Hair follicular keratinocyte (primary cell): ENCODE data around the gene TNFRSF18. TPM values are rescaled to one million over a fixed set of nuclear protein-coding genes. Genes with fewer than 3 reads are reported as not detected.

ENCODE experiments used
- total RNA-seq: library from RNA; depleted of rRNA; stranded (reverse); fragments of >200 nt; gene quantifications from 2 replicates; pipeline ENCODE4 v1.2.3, GENCODE V29; 2015

Gene TNFRSF18, protein sequence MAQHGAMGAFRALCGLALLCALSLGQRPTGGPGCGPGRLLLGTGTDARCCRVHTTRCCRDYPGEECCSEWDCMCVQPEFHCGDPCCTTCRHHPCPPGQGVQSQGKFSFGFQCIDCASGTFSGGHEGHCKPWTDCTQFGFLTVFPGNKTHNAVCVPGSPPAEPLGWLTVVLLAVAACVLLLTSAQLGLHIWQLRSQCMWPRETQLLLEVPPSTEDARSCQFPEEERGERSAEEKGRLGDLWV
- total RNA-seq: not detected in 2 replicates

DNA sequence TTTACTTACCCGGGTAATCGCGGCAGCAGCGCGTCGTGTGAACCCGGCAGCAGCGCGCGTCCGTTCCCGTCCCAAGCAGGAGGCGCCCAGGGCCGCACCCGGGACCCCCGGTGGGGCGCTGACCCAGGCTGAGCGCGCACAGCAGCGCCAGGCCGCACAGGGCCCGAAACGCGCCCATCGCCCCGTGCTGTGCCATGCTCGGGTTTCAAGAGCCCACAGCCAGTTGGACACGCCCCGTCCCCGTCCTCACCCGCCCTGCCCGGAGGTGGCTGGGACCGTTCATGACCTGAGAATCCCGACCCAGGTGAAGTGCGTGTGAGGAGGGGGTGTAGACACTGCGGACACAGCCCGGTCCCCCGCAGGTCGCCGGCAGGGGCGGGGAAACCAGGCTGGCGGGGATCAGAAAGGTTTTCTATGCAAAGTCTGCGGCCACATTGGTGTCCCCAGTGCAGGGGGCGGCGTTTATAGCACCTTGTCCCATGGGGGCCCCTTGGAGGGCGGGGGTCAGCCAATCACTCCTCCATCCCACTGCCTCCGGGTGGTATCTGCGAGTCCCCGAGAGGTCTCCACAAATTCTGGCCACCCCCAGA lies at the start of gene TNFRSF18:
Gene TNFRSF18, minus strand, starts transcription at position 217 of the 590 bp plus-strand sequence. Its CDS starts 21 bp downstream, at position 196.

DNA sequence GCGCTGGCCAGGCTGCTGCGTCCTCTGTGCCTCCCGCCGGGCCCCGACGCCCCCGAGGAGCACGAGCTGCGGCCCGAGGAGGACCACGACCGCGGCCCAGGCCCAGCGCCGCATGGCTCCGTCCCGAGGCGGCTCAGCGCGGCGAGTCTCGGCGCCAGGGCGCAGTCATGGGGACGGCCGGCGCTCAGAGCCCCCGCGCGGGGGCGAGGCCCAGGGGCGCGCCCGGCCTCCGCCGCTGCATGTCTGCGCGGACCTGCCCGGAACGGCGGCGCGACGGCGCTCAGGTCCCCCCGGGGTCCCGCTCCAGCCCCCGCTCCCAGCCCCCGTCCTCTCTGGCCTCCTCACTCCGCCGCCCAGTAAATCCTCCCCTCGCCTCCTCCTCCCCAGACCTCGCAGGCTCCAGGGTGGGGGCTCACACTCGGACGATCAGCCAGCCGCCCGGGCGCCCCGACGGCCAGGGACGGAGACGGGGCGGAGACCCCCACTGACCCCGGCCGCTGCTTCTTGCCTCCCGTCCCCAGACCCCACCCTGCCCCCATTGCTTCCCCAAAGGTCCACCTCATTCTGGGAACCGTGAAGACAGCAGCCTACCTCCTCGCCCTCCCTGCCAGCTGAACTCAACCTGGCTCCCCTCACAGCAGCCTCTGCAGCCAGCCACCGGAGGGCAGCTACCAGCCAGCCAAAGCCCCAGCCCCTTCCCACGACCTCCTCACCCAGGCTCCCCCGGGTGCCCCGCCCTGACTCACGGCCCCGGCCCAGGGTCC lies 40.4 kb upstream of the TNFRSF18 start, which contains the start of gene C1QTNF12:
Gene C1QTNF12, minus strand, starts transcription at position 146 of the 764 bp plus-strand sequence. Its CDS starts 32 bp downstream, at position 114.

DNA sequence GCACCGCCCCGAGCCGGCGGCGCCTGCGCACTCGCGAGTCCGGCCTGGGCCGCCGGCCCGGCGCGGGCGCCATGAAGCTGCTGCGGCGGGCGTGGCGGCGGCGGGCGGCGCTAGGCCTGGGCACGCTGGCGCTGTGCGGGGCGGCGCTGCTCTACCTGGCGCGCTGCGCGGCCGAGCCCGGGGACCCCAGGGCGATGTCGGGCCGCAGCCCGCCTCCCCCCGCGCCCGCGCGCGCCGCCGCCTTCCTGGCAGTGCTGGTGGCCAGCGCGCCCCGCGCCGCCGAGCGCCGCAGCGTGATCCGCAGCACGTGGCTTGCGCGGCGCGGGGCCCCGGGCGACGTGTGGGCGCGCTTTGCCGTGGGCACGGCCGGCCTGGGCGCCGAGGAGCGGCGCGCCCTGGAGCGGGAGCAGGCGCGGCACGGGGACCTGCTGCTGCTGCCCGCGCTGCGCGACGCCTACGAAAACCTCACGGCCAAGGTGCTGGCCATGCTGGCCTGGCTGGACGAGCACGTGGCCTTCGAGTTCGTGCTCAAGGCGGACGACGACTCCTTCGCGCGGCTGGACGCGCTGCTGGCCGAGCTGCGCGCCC lies 25.9 kb upstream of the TNFRSF18 start, which contains the start of gene B3GALT6:
Gene B3GALT6, plus strand, starts transcription at position 30 of the 588 bp plus-strand sequence. Its CDS starts 42 bp downstream, at position 72.

DNA sequence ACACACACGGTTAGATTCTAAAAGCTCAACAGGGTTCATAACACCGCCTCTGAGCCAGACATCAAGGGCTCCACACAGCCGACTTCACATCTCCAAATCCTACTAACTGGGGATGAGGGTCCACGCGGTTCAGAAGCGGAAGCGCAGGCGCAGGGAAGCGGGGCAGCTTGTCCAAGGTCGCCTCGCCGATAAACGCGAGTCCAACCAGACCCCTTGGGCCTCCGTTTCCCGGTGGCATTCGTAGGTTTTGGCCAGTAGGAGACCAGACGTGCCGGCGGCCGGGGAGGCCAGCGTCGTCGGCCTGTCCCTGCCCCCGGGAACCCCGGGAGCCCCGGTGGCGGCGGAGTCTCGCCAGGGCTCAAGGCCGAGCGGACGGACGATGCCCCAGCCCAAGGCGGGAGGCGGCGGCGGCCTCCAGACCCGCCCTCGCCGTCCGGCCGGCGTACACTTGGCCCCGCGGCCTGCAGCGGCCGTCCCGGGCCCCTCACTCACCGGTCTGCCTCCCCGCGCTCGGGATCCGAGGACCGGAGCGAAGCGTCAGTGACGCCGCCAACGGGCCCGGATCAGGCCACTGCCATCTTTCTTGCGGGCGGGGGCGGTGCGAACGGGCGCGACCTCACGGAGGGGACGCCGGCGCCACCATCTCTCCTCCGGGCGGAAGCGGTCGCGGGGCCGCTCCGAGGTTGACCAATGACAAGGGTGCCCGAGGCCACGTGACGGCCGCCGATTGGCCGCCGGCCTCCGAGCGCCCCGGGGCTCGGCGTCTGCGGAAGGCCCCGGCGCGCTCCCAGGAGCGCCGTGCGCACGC lies 25.2 kb upstream of the TNFRSF18 start, which contains the start of gene SDF4:
Gene SDF4, minus strand, starts transcription at position 602 of the 808 bp plus-strand sequence. CDS start 3,229 bp downstream, outside the sequence.

DNA sequence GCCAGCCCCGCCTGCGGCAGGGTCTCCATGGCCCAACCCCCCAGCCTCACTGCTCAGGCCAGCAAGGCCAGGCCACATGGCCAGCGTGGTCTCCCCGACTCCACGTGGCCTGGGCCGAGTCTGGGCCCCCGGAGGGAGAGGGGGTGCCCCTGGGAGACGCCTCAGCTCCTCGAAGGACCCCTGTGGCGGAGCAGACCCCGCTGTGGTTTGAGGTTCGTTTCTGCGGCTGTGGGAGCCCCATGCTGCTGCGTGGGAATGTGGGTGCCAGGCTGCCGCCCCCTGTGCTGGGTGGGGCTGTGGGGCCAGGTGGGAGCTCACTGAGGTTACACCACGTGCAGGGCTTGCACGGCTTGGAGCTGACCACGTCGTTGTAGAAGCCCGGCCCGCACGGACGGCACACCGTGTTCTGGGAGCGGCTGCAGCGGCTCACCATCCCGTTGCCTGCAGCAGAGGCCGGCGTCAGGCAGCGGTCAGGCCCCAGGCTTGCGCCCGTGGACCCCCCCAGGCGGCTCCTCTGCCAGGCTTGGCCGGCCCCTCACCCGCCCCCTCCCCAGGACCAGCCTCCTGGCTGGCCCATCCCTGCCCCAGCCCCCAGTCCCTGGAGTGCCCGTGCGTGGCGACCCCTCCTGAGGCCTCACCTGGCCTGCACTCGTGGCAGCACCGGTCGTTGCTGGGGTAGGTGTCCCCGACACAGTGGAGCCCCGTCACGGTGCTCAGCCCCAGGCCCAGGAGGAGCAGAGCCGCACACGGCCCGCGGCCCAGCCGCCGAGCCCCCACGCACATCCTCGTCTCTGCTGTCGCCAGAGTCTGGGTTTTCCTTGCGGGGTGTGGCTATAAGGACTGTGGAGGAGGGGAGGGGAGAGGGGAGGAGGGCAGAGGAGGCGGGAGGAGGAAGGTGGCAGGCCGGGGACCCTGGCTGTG lies 7.2 kb upstream of the TNFRSF18 start, which contains the start of gene TNFRSF4:
Gene TNFRSF4, minus strand, starts transcription at position 809 of the 921 bp plus-strand sequence. Its CDS starts 26 bp downstream, at position 783.

DNA sequence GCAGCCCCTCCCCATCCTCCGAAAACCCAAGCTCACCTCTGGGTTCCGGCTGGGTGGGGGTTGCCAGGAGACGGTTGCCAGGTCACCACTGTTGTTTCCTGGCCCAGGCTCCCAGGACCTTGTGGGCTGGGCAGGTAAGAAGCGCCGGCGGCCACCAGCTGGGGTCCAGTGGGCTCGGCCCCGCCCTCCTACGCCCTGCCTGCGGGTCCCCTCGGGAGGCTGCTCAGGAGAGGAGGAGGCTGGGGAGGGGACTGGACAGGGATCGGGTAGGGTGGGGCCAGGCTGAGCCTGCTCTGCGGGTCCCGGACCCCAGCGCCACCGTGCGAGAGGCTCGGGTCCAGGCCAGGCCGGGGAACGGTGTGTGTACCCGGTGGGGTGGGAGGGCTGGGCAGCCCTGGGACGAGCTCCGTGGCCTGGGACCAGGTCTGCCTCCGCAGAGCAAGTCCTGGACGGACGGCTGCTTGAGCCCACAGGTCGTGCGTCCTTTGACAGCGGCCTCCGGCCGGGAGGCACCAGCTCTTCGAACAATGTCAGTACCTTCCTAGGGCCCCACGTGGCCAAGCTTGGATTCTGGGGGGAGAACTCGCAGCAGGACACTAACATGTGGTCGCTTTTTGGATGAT lies 32.5 kb downstream of the TNFRSF18 start, which contains the start of gene TTLL10:
Gene TTLL10, plus strand, starts transcription at position 88 of the 623 bp plus-strand sequence. CDS start 5,336 bp downstream, outside the sequence.

Other genes with a start within 250 kb of the TNFRSF18 start
- 72.7 and 142 TPM in 2 replicates for gene NOC2L, start 247.3 kb downstream of the TNFRSF18 start, total RNA-seq
- 9.5 and 10.2 TPM in 2 replicates for gene KLHL17, start 246.0 kb downstream of the TNFRSF18 start, total RNA-seq
- 4.0 and 10.2 TPM in 2 replicates for gene PLEKHN1, start 240.1 kb downstream of the TNFRSF18 start, total RNA-seq
- gene PERM1, start 224.5 kb downstream of the TNFRSF18 start, total RNA-seq: 0.23 TPM in 1 of 2 replicates, not detected in the other
- 3.0 and 5.6 TPM in 2 replicates for gene HES4, start 206.5 kb downstream of the TNFRSF18 start, total RNA-seq
- 29.4 and 34.9 TPM in 2 replicates for gene ISG15, start 193.1 kb downstream of the TNFRSF18 start, total RNA-seq
- gene AGRN, start 186.5 kb downstream of the TNFRSF18 start, total RNA-seq: 211 and 412 TPM in 2 replicates
- 0.08 and 0.15 TPM in 2 replicates for gene RNF223, start 132.3 kb downstream of the TNFRSF18 start, total RNA-seq
- 19.8 and 25.9 TPM in 2 replicates for gene C1orf159, start 90.5 kb downstream of the TNFRSF18 start, total RNA-seq
- gene TTLL10, start 32.7 kb downstream of the TNFRSF18 start, total RNA-seq: not detected in 2 replicates
- not detected in 2 replicates for gene TNFRSF4, start 7.6 kb upstream of the TNFRSF18 start, total RNA-seq
- gene SDF4, start 25.4 kb upstream of the TNFRSF18 start, total RNA-seq: 146 and 147 TPM in 2 replicates
- gene B3GALT6, start 25.6 kb upstream of the TNFRSF18 start, total RNA-seq: 20.5 and 27.3 TPM in 2 replicates
- gene C1QTNF12, start 40.1 kb upstream of the TNFRSF18 start, total RNA-seq: 1.5 TPM in 1 of 2 replicates, not detected in the other
- gene UBE2J2, start 67.3 kb upstream of the TNFRSF18 start, total RNA-seq: 28.3 and 55.2 TPM in 2 replicates
- gene SCNN1D, start 73.8 kb upstream of the TNFRSF18 start, total RNA-seq: 0.08 and 0.16 TPM in 2 replicates
- 17.6 and 25.7 TPM in 2 replicates for gene ACAP3, start 101.3 kb upstream of the TNFRSF18 start, total RNA-seq
- 41.2 and 61.1 TPM in 2 replicates for gene PUSL1, start 102.0 kb upstream of the TNFRSF18 start, total RNA-seq
- 78.0 and 80.0 TPM in 2 replicates for gene INTS11, start 118.1 kb upstream of the TNFRSF18 start, total RNA-seq
- 29.1 and 32.2 TPM in 2 replicates for gene CPTP, start 118.2 kb upstream of the TNFRSF18 start, total RNA-seq
- under 0.01 TPM in 1 of 2 replicates, not detected in the other for gene TAS1R3, start 124.7 kb upstream of the TNFRSF18 start, total RNA-seq
- 109 and 156 TPM in 2 replicates for gene DVL1, start 142.8 kb upstream of the TNFRSF18 start, total RNA-seq
- 0.39 and 2.0 TPM in 2 replicates for gene MXRA8, start 152.0 kb upstream of the TNFRSF18 start, total RNA-seq
- 170 and 228 TPM in 2 replicates for gene AURKAIP1, start 168.6 kb upstream of the TNFRSF18 start, total RNA-seq
- gene CCNL2, start 192.7 kb upstream of the TNFRSF18 start, total RNA-seq: 39.0 and 54.7 TPM in 2 replicates
- gene MRPL20, start 200.7 kb upstream of the TNFRSF18 start, total RNA-seq: 106 and 211 TPM in 2 replicates
- gene ANKRD65, start 214.7 kb upstream of the TNFRSF18 start, total RNA-seq: 4.9 and 5.8 TPM in 2 replicates
- 7.6 and 12.5 TPM in 2 replicates for gene VWA1, start 229.1 kb upstream of the TNFRSF18 start, total RNA-seq
- not detected in 2 replicates for gene ATAD3C, start 243.1 kb upstream of the TNFRSF18 start, total RNA-seq